ENCODE data around the gene RAPGEF2. TPM values are rescaled to one million over a fixed set of nuclear protein-coding genes. Genes with fewer than 3 reads are reported as not detected.

The RAPGEF2 gene
- total RNA-seq, 4 donors from 2014 or later = 60.2 to 109 (median 79.7) TPM

- TF ChIP-seq POLR2A (IDR thresholded peaks at IDR 0.05) = no peak
- TF ChIP-seq CTCF (IDR thresholded peaks at IDR 0.05) = no peak
- 64 to 88% methylated on average over 2 of the region's 2 CpGs for WGBS, 2 donors
- H3K27ac ChIP-seq = no peak overlapping the region
- no peak overlapping the region for H3K4me3 ChIP-seq (replicated peaks in 1 of 3)
- peaks cover 11 to 20% of the 10 kb centered on the region in 2 donors for H3K4me1 ChIP-seq
- no peaks in the 10 kb centered on the region for H3K36me3 ChIP-seq
- no peaks in the 10 kb centered on the region for H3K27me3 ChIP-seq
- no peaks in the 10 kb centered on the region for H3K9me3 ChIP-seq
- intact Hi-C loops (cut with DNase I) = no loop called here
- DNase-seq = no peak
Observed at GRCh38 chr4:159148441-159148840, 45.6 kb downstream of the RAPGEF2 start.

- 96 to 97% methylated on average over 1 of the region's 1 CpG for WGBS, 2 donors
Observed at GRCh38 chr4:159149666-159150065, 46.8 kb downstream of the RAPGEF2 start.

DNA sequence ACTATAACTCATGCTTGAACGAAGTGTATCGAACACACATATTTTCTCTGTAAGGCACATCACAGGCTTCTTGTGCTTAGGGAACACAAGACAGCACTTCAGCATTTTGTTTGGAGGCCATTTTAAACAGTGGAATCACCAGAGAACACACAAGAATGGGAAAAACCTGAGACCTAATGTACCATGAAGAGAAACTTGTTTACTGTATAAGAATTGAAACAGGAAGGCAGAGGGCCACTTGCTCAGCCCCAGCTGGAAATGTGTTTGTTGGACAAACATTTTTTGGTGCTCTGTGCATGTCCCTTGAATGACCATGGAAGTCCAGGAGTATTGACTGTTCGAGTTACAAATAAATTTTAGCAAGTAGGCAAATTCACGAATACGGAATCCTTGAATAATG lies 47.5 kb downstream of the RAPGEF2 start:
- H3K9me3 ChIP-seq = no peaks in the 10 kb centered on the region
- 61 to 78% methylated on average over 5 of the region's 5 CpGs for WGBS, 2 donors
- no peak overlapping the region for H3K27ac ChIP-seq
- TF ChIP-seq POLR2A (IDR thresholded peaks at IDR 0.05) = no peak
- TF ChIP-seq CTCF (IDR thresholded peaks at IDR 0.05) = no peak
- no peaks in the 10 kb centered on the region for H3K27me3 ChIP-seq
- peak in 1 of 2 donors; percentile 3 for DNase-seq
- H3K4me3 ChIP-seq (replicated peaks in 1 of 3) = no peak overlapping the region
- peaks cover 11 to 15% of the 10 kb centered on the region in 2 donors for H3K4me1 ChIP-seq
- no peaks in the 10 kb centered on the region for H3K36me3 ChIP-seq
- intact Hi-C loops (cut with DNase I) = no loop called here

More at GRCh38 chr4:159149666-159150065, 46.8 kb downstream of the RAPGEF2 start:
- intact Hi-C loops (cut with DNase I) = no loop called here
- no peaks in the 10 kb centered on the region for H3K36me3 ChIP-seq
- no peaks in the 10 kb centered on the region for H3K9me3 ChIP-seq
- H3K4me3 ChIP-seq (replicated peaks in 1 of 3) = no peak overlapping the region
- peaks cover 11 to 15% of the 10 kb centered on the region in 2 donors for H3K4me1 ChIP-seq
- no peak for DNase-seq
- TF ChIP-seq POLR2A (IDR thresholded peaks at IDR 0.05) = no peak
- TF ChIP-seq CTCF (IDR thresholded peaks at IDR 0.05) = no peak
- no peak overlapping the region for H3K27ac ChIP-seq
- no peaks in the 10 kb centered on the region for H3K27me3 ChIP-seq

- whole genome bisulfite sequencing, 2 donors = 71 to 76% methylated on average over 4 of the region's 4 CpGs
Observed at GRCh38 chr4:159150821-159151390, 48.0 kb downstream of the RAPGEF2 start.

More at GRCh38 chr4:159150821-159151390, 48.0 kb downstream of the RAPGEF2 start:
- DNase-seq = no peak
- H3K27me3 ChIP-seq = no peaks in the 10 kb centered on the region
- H3K36me3 ChIP-seq = no peaks in the 10 kb centered on the region
- H3K4me3 ChIP-seq (replicated peaks in 1 of 3) = no peak overlapping the region
- intact Hi-C loops (cut with DNase I) = no loop called here
- H3K4me1 ChIP-seq = peaks cover 11 to 15% of the 10 kb centered on the region in 2 donors
- no peak overlapping the region for H3K27ac ChIP-seq
- TF ChIP-seq POLR2A (IDR thresholded peaks at IDR 0.05) (no peak), CTCF (IDR thresholded peaks at IDR 0.05) (no peak)
- no peaks in the 10 kb centered on the region for H3K9me3 ChIP-seq

All from thyroid gland (tissue), 4 donors.